GM19099 (cell line): Measurements from ENCODE around the gene BCAP29.

Source experiments
- POLR2A ChIP-seq: IDR thresholded peaks from 3 replicates; pipeline ENCODE4 v1.6.1; 2011; ENCODE audit warnings: low read depth; ENCODE audit not compliant: insufficient read length; ENCODE audit errors: extremely low read depth

The BCAP29 gene

GRCh38 chr7:107663196-107663595 lies 83.2 kb downstream of the BCAP29 start:
- TF ChIP-seq POLR2A, result no peak

- TF ChIP-seq POLR2A, result no peak
Observed at GRCh38 chr7:107666790-107667189, 86.7 kb downstream of the BCAP29 start.

GRCh38 chr7:107667341-107667740 lies 87.3 kb downstream of the BCAP29 start:
- TF ChIP-seq POLR2A, result no peak

GRCh38 chr7:107668296-107668695 lies 88.2 kb downstream of the BCAP29 start:
- TF ChIP-seq POLR2A, result no peak
